HG02610 (cell line): ENCODE results near the gene CCDC40.
"Not testable (repeated sequence)": the region's sequence is repeated elsewhere in the genome, so short reads cannot be mapped to it uniquely, and the experiment has no call there.

Source experiments
- ATAC-seq: cut with Tn5 transposase; IDR thresholded peaks from one replicate; pipeline ENCODE4 v1.9.1; 2021; ENCODE audit warnings: mild to moderate bottlenecking, moderate library complexity; ENCODE audit not compliant: unreplicated experiment

The CCDC40 gene

GRCh38 chr17:80072410-80072809, 36.0 kb downstream of the CCDC40 start:
- ATAC-seq, result no peak

GRCh38 chr17:80080081-80080480, 43.6 kb downstream of the CCDC40 start:
- no peak for ATAC-seq

GRCh38 chr17:80081596-80081995, 45.2 kb downstream of the CCDC40 start:
- no peak for ATAC-seq

- ATAC-seq, result no peak
Measured at GRCh38 chr17:80082403-80083135, 46.1 kb downstream of the CCDC40 start.

GRCh38 chr17:80083136-80083661, 46.8 kb downstream of the CCDC40 start:
- no peak for ATAC-seq

GRCh38 chr17:80084773-80085172, 48.3 kb downstream of the CCDC40 start:
- no peak for ATAC-seq

- ATAC-seq, result no peak
Measured at GRCh38 chr17:80086081-80086480, 49.6 kb downstream of the CCDC40 start.

- no peak for ATAC-seq
Measured at GRCh38 chr17:80086616-80087015, 50.2 kb downstream of the CCDC40 start.

GRCh38 chr17:80087346-80088265, 51.2 kb downstream of the CCDC40 start:
- ATAC-seq, result no peak

- no peak for ATAC-seq
Measured at GRCh38 chr17:80089762-80090161, 53.3 kb downstream of the CCDC40 start.

GRCh38 chr17:80090164-80090563, 53.7 kb downstream of the CCDC40 start:
- ATAC-seq, result not testable (repeated sequence)

GRCh38 chr17:80091376-80091775, 54.9 kb downstream of the CCDC40 start:
- ATAC-seq, result no peak

- no peak for ATAC-seq
Measured at GRCh38 chr17:80092959-80093358, 56.5 kb downstream of the CCDC40 start.

- ATAC-seq, result no peak
Measured at GRCh38 chr17:80095038-80095843, 58.8 kb downstream of the CCDC40 start.

- ATAC-seq, result no peak
Measured at GRCh38 chr17:80095844-80096475, 59.5 kb downstream of the CCDC40 start.

- ATAC-seq, result no peak
Measured at GRCh38 chr17:80096561-80097021, 60.1 kb downstream of the CCDC40 start.

- no peak for ATAC-seq
Measured at GRCh38 chr17:80097127-80097621, 60.7 kb downstream of the CCDC40 start.

- no peak for ATAC-seq
Measured at GRCh38 chr17:80097844-80098691, 61.6 kb downstream of the CCDC40 start.
